GM12878 (cell line): Measurements from ENCODE around the gene CSF3. TPM values are rescaled to one million over a fixed set of nuclear protein-coding genes. Genes with fewer than 3 reads are reported as not detected.
A peak's percentile ranks its signal among the peaks of the same experiment; 100 is the strongest.

Experiments
- ASH2L ChIP-seq: fragments of 300-600, 200-600 bp; sonication (generic); IDR thresholded peaks from 2 replicates; pipeline ENCODE4 v1.6.1; 2017; ENCODE audit warnings: low read depth, mild to moderate bottlenecking, borderline replicate concordance
- CREM ChIP-seq: IDR thresholded peaks from 2 replicates; pipeline ENCODE4 v1.6.1; 2014; ENCODE audit warnings: antibody characterized with exemption, low read depth
- DPF2 ChIP-seq: fragments of 450-650 bp; IDR thresholded peaks from 2 replicates; pipeline ENCODE4 v1.6.1; 2017; ENCODE audit warnings: mild to moderate bottlenecking
- GATAD2B ChIP-seq: fragments of 450-650 bp; conservative IDR thresholded peaks from 2 replicates; pipeline ENCODE4 v1.6.1; 2017; ENCODE audit warnings: low read depth, mild to moderate bottlenecking, moderate library complexity
- IKZF1 ChIP-seq: fragments of 450-650 bp; conservative IDR thresholded peaks from 2 replicates; pipeline ENCODE4 v1.6.1; 2017; ENCODE audit warnings: antibody characterized with exemption, mild to moderate bottlenecking
- JUNB ChIP-seq: IDR thresholded peaks from 2 replicates; pipeline ENCODE4 v1.6.1; 2016; ENCODE audit warnings: antibody characterized with exemption, mild to moderate bottlenecking
- JUND ChIP-seq: IDR thresholded peaks from 2 replicates; pipeline ENCODE4 v1.6.1; 2012; ENCODE audit warnings: low read depth, mild to moderate bottlenecking, low read length, improper control_type of control experiment, moderate library complexity
- PBX3 ChIP-seq: IDR thresholded peaks from 2 replicates; pipeline ENCODE4 v1.6.1; 2011; ENCODE audit warnings: mild to moderate bottlenecking, low read depth, low read length, moderate library complexity; ENCODE audit not compliant: insufficient replicate concordance
- POLR2AphosphoS2 ChIP-seq: IDR thresholded peaks from 2 replicates; pipeline ENCODE4 v1.6.1; 2011; ENCODE audit warnings: low read depth, mild to moderate bottlenecking, low read length, improper control_type of control experiment, moderate library complexity
- SIN3A ChIP-seq: IDR thresholded peaks from 2 replicates; pipeline ENCODE4 v1.6.1; 2012; ENCODE audit warnings: low read depth, low read length, improper control_type of control experiment
- SPI1 ChIP-seq: IDR thresholded peaks from 2 replicates; pipeline ENCODE4 v1.6.1; 2011; ENCODE audit warnings: low read depth, mild to moderate bottlenecking, low read length, moderate library complexity, borderline replicate concordance; ENCODE audit not compliant: insufficient read depth
- SRF ChIP-seq, 2 experiments: IDR thresholded peaks; 2 replicates each; pipeline ENCODE4 v1.6.1; 2011; ENCODE audit warnings: low read depth in 2 of 2, low read length in 2 of 2, mild to moderate bottlenecking in 1 of 2, moderate library complexity in 1 of 2
- TCF3 ChIP-seq: IDR thresholded peaks from 2 replicates; pipeline ENCODE4 v1.6.1; 2012; ENCODE audit warnings: low read depth, mild to moderate bottlenecking, low read length, borderline replicate concordance; ENCODE audit not compliant: insufficient read depth
- USF1 ChIP-seq: IDR thresholded peaks from 2 replicates; pipeline ENCODE4 v1.6.1; 2011; ENCODE audit warnings: borderline replicate concordance, low read depth, mild to moderate bottlenecking, moderate library complexity, mixed read lengths, low read length; ENCODE audit not compliant: insufficient read depth; ENCODE audit errors: extremely low read length
- ZNF687 ChIP-seq: fragments of 450-650 bp; IDR thresholded peaks from 2 replicates; pipeline ENCODE4 v1.6.1; 2017; ENCODE audit warnings: mild to moderate bottlenecking, moderate library complexity
- polyA plus RNA-seq, 11 experiments: library from polyadenylated mRNA; depleted of rRNA in 4 of 11; unstranded in 6 of 11; stranded (reverse) in 5 of 11; fragments of >200 nt; fragmentation: Nextera tagmentation in 4 of 11; fragmentation: Illumina TruSeq in 1 of 11; extraction: Ambion mirVana in 4 of 11; extraction: Trizol in 1 of 11; gene quantifications; 1 replicate in 1 of 11; 2 replicates in 10 of 11; pipeline versions ENCODE4 v1.2.1 to v1.2.3, GENCODE V29; 2011 to 2016; ENCODE audit warnings: inconsistent platforms in 2 of 11, missing spikeins in 2 of 11, low read depth in 1 of 11
- total RNA-seq, 4 experiments: library from RNA; depleted of rRNA in 3 of 4; stranded (reverse); fragments of >200 nt in 3 of 4; fragmentation: Illumina TruSeq in 1 of 4; extraction: Trizol in 1 of 4; gene quantifications; 2 replicates each; pipeline versions ENCODE4 v1.2.1 to v1.2.3, GENCODE V29; 2013 to 2021
- TF ChIP-seq, protein P1 (sequence below): fragments of 450-650 bp; conservative IDR thresholded peaks from 2 replicates; pipeline ENCODE4 v1.6.1; 2017; ENCODE audit warnings: mild to moderate bottlenecking, moderate library complexity
- TF ChIP-seq, protein P2 (sequence below): IDR thresholded peaks from 2 replicates; pipeline ENCODE4 v1.6.1; 2012; ENCODE audit warnings: low read depth, low read length, improper control_type of control experiment

CSF3 gene
- total and polyA plus RNA-seq, 10 of the 15 experiments (the other 5 are each of a cell fraction or from before 2014, with no cell fraction given): 0.09 to 0.28 (median 0.12) TPM; not detected in 5

DNA sequence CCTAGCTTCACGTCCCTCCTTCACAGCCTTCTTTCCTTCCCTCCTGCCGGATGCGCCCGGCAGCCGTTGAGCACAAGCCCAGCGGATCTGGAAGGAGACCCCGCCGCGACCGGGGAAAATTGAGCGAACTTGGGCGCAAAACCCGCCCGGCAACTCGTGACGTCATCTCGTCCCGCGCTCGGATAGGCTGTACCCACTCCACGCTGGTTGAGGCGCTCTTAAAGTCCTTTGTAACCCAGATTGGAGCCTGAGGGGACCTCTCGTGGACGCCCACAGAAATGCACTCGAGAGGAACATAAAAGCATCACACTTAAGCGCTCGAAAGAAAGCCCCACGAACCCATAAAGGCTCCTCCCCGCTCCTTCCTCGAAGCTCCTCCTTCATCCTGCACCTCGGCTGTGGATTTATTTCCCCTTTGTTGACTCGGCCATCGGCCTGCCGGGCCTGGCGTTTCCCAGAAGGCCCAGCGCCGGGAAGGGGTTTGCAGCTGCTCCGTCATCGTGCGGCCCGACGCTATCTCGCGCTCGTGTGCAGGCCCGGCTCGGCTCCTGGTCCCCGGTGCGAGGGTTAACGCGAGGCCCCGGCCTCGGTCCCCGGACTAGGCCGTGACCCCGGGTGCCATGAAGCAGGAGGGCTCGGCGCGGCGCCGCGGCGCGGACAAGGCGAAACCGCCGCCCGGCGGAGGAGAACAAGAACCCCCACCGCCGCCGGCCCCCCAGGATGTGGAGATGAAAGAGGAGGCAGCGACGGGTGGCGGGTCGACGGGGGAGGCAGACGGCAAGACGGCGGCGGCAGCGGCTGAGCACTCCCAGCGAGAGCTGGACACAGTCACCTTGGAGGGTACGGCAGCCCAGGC lies 34.7 kb upstream of the CSF3 start, which contains the start of gene PSMD3 (continued):
- TF ChIP-seq, protein P1, sequence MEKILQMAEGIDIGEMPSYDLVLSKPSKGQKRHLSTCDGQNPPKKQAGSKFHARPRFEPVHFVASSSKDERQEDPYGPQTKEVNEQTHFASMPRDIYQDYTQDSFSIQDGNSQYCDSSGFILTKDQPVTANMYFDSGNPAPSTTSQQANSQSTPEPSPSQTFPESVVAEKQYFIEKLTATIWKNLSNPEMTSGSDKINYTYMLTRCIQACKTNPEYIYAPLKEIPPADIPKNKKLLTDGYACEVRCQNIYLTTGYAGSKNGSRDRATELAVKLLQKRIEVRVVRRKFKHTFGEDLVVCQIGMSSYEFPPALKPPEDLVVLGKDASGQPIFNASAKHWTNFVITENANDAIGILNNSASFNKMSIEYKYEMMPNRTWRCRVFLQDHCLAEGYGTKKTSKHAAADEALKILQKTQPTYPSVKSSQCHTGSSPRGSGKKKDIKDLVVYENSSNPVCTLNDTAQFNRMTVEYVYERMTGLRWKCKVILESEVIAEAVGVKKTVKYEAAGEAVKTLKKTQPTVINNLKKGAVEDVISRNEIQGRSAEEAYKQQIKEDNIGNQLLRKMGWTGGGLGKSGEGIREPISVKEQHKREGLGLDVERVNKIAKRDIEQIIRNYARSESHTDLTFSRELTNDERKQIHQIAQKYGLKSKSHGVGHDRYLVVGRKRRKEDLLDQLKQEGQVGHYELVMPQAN: peak; percentile 97
- peak; percentile 96 to 100 for TF ChIP-seq SRF (IDR thresholded peaks at IDR 0.05; ENCODE audit: low read depth in 2 of 2, low read length in 2 of 2)
- TF ChIP-seq TCF3: peak; percentile 85
- peak; percentile 70; the same call in 1 of the 2 replicates for TF ChIP-seq JUND
- TF ChIP-seq ASH2L: peak; percentile 89; the same call in 1 of the 2 replicates
- no peak for TF ChIP-seq JUNB
- peak; percentile 98 for TF ChIP-seq GATAD2B
- no peak for TF ChIP-seq USF1
- no peak for TF ChIP-seq SPI1
- TF ChIP-seq CREM: peak; percentile 97
- no peak for TF ChIP-seq PBX3
- TF ChIP-seq SIN3A: peak; percentile 85
- peak; percentile 99 for TF ChIP-seq POLR2AphosphoS2
- TF ChIP-seq IKZF1: peak; percentile 96
- TF ChIP-seq DPF2: peak; percentile 79
- TF ChIP-seq ZNF687: peak; percentile 90
- TF ChIP-seq, protein P2, sequence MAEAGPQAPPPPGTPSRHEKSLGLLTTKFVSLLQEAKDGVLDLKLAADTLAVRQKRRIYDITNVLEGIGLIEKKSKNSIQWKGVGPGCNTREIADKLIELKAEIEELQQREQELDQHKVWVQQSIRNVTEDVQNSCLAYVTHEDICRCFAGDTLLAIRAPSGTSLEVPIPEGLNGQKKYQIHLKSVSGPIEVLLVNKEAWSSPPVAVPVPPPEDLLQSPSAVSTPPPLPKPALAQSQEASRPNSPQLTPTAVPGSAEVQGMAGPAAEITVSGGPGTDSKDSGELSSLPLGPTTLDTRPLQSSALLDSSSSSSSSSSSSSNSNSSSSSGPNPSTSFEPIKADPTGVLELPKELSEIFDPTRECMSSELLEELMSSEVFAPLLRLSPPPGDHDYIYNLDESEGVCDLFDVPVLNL: no peak
